Stimulated activated CD8-positive, alpha-beta memory T cell treated with anti-CD3 and anti-CD28 coated beads, Interleukin-7, amount 100 ng/mL, for 4 hours (primary cell): ENCODE data around the gene TIMP2.
"Not testable (repeated sequence)": the region's sequence is repeated elsewhere in the genome, so short reads cannot be mapped to it uniquely, and the experiment has no call there.

Source experiments
- DNase-seq, 2 donors: peaks; one replicate each; pipeline ENCODE4 v3.0.0-alpha.2; 2020; ENCODE audit warnings: low read depth in 2 of 2

Gene TIMP2

GRCh38 chr17:78956254-78956653, 31.1 kb upstream of the TIMP2 start:
- DNase-seq, result no peak

GRCh38 chr17:78954684-78955083, 29.5 kb upstream of the TIMP2 start:
- no peak for DNase-seq

- DNase-seq, result no peak
These were observed 28.5 kb upstream of the TIMP2 start for GRCh38 chr17:78953356-78954350.

GRCh38 chr17:78952706-78953105, 27.5 kb upstream of the TIMP2 start:
- DNase-seq, result no peak

- DNase-seq, result no peak
These were observed 26.9 kb upstream of the TIMP2 start for GRCh38 chr17:78951967-78952551.

GRCh38 chr17:78950870-78951269, 25.7 kb upstream of the TIMP2 start:
- DNase-seq, result no peak

GRCh38 chr17:78947235-78948149, 22.3 kb upstream of the TIMP2 start:
- DNase-seq, result no peak

GRCh38 chr17:78946631-78947030, 21.4 kb upstream of the TIMP2 start:
- DNase-seq, result no peak

- no peak for DNase-seq
These were observed 20.9 kb upstream of the TIMP2 start for GRCh38 chr17:78946131-78946530.

GRCh38 chr17:78945455-78945854, 20.3 kb upstream of the TIMP2 start:
- not testable (repeated sequence) for DNase-seq

GRCh38 chr17:78944956-78945355, 19.8 kb upstream of the TIMP2 start:
- no peak for DNase-seq

- no peak for DNase-seq
These were observed 18.8 kb upstream of the TIMP2 start for GRCh38 chr17:78944026-78944425.

- no peak for DNase-seq
These were observed 15.5 kb upstream of the TIMP2 start for GRCh38 chr17:78940708-78941107.

- no peak for DNase-seq
These were observed 15.1 kb upstream of the TIMP2 start for GRCh38 chr17:78940258-78940657.

- no peak for DNase-seq
These were observed 14.4 kb upstream of the TIMP2 start for GRCh38 chr17:78939615-78940014.

GRCh38 chr17:78937561-78937960, 12.4 kb upstream of the TIMP2 start:
- DNase-seq, result no peak

GRCh38 chr17:78935419-78936323, 10.5 kb upstream of the TIMP2 start:
- DNase-seq, result no peak

GRCh38 chr17:78934681-78935418, 9.7 kb upstream of the TIMP2 start:
- no peak for DNase-seq

- no peak for DNase-seq
These were observed 8.9 kb upstream of the TIMP2 start for GRCh38 chr17:78933959-78934568.
